HEK293 (cell line): ENCODE data around the gene LHFPL3.

Source experiments
- CTCF ChIA-PET: fragments of 350-600 bp; formaldehyde crosslinking; extraction: SDS; loops from one replicate; lab custom pipeline; 2021; ENCODE audit warnings: antibody characterized with exemption; lab: Yijun Ruan, JAX
- POLR2A ChIA-PET: fragments of 300-600 bp; formaldehyde crosslinking; extraction: SDS; loops from one replicate; lab custom pipeline; 2020; ENCODE audit warnings: antibody characterized with exemption, inconsistent platforms; lab: Yijun Ruan, JAX
- H3K27ac ChIP-seq: fragments of 200-500 bp; sonication (Bioruptor generic); 2 replicates; pipeline ENCODE4 v1.5.1; 2014; ENCODE audit warnings: low read depth, low read length, control low read depth, inconsistent platforms; ENCODE audit errors: extremely low read depth
- H3K36me3 ChIP-seq, 2 experiments: fragments of 200-500 bp in 1 of 2; sonication (Bioruptor generic) in 1 of 2; 1 replicate in 1 of 2; 2 replicates in 1 of 2; pipeline ENCODE4 v1.5.1; 2014 to 2017; ENCODE audit warnings: inconsistent platforms in 2 of 2, low read length in 2 of 2; ENCODE audit not compliant: control insufficient read depth in 2 of 2, insufficient read depth in 1 of 2
- H3K4me1 ChIP-seq: fragments of 200-500 bp; sonication (Bioruptor generic); 2 replicates; pipeline ENCODE4 v1.5.1; 2014; ENCODE audit warnings: mild to moderate bottlenecking, low read length, inconsistent platforms; ENCODE audit not compliant: control insufficient read depth, insufficient read depth
- H3K4me3 ChIP-seq: 2 replicates; pipeline ENCODE4 v1.5.1; 2011; ENCODE audit warnings: low read depth, mild to moderate bottlenecking, control low read depth, low read length, moderate library complexity
- H3K9me3 ChIP-seq: fragments of 200-500 bp; sonication (Bioruptor generic); 2 replicates; pipeline ENCODE4 v1.5.1; 2014; ENCODE audit warnings: low read depth, low read length, inconsistent platforms; ENCODE audit not compliant: control insufficient read depth, insufficient read depth
- FEZF1 ChIP-seq: fragments of 450-650 bp; formaldehyde crosslinking; IDR thresholded peaks from 2 replicates; pipeline ENCODE4 v1.5.1; 2016; ENCODE audit warnings: missing biosample characterization, missing genetic modification characterization
- GLI4 ChIP-seq: fragments of 450-650 bp; formaldehyde crosslinking; IDR thresholded peaks from 2 replicates; pipeline ENCODE4 v1.5.1; 2016; ENCODE audit warnings: missing biosample characterization, missing genetic modification characterization
- PRDM1 ChIP-seq: fragments of 450-650 bp; formaldehyde crosslinking; IDR thresholded peaks from 2 replicates; pipeline ENCODE4; 2016; ENCODE audit warnings: missing biosample characterization, missing genetic modification characterization
- ZBTB48 ChIP-seq: fragments of 450-650 bp; formaldehyde crosslinking; IDR thresholded peaks from 2 replicates; pipeline ENCODE4 v1.5.1; 2016; ENCODE audit warnings: missing biosample characterization, missing genetic modification characterization
- ZBTB7A ChIP-seq: fragments of 450-650 bp; formaldehyde crosslinking; IDR thresholded peaks from 2 replicates; pipeline ENCODE4 v1.5.1; 2016; ENCODE audit warnings: low read depth, missing biosample characterization, missing genetic modification characterization
- ZFHX2 ChIP-seq: fragments of 450-650 bp; formaldehyde crosslinking; conservative IDR thresholded peaks from 2 replicates; pipeline ENCODE4 v1.5.1; 2016; ENCODE audit warnings: missing biosample characterization, missing genetic modification characterization
- ZNF169 ChIP-seq: fragments of 450-650 bp; formaldehyde crosslinking; IDR thresholded peaks from 2 replicates; pipeline ENCODE4 v1.5.1; 2016; ENCODE audit warnings: missing biosample characterization, missing genetic modification characterization
- ZNF501 ChIP-seq: fragments of 450-650 bp; formaldehyde crosslinking; IDR thresholded peaks from 2 replicates; pipeline ENCODE4 v1.5.1; 2016; ENCODE audit warnings: missing biosample characterization, missing genetic modification characterization
- ZNF548 ChIP-seq: fragments of 450-650 bp; formaldehyde crosslinking; IDR thresholded peaks from 2 replicates; pipeline ENCODE4 v1.5.1; 2016; ENCODE audit warnings: missing biosample characterization, missing genetic modification characterization
- ZNF558 ChIP-seq: fragments of 450-650 bp; formaldehyde crosslinking; IDR thresholded peaks from 2 replicates; pipeline ENCODE4 v1.5.1; 2016; ENCODE audit warnings: missing biosample characterization, missing genetic modification characterization
- ZNF585B ChIP-seq: fragments of 450-650 bp; formaldehyde crosslinking; IDR thresholded peaks from 2 replicates; pipeline ENCODE4 v1.5.1; 2016; ENCODE audit warnings: missing biosample characterization, missing genetic modification characterization
- ZNF624 ChIP-seq: fragments of 450-650 bp; formaldehyde crosslinking; IDR thresholded peaks from 2 replicates; pipeline ENCODE4 v1.5.1; 2017; ENCODE audit warnings: missing biosample characterization, missing genetic modification characterization
- ZNF747 ChIP-seq: fragments of 450-650 bp; formaldehyde crosslinking; IDR thresholded peaks from 2 replicates; pipeline ENCODE4 v1.5.1; 2016; ENCODE audit warnings: missing biosample characterization, missing genetic modification characterization
- TF ChIP-seq, protein P1 (sequence below): fragments of 450-650 bp; formaldehyde crosslinking; conservative IDR thresholded peaks from 2 replicates; pipeline ENCODE4 v1.5.1; 2016; ENCODE audit warnings: low read depth, missing biosample characterization, missing genetic modification characterization
- TF ChIP-seq, protein P2 (sequence below): fragments of 450-650 bp; formaldehyde crosslinking; IDR thresholded peaks from 2 replicates; pipeline ENCODE4 v1.5.1; 2016; ENCODE audit warnings: missing biosample characterization, missing genetic modification characterization
- TF ChIP-seq, protein P3 (sequence below): fragments of 450-650 bp; formaldehyde crosslinking; IDR thresholded peaks from 2 replicates; pipeline ENCODE4 v1.5.1; 2016; ENCODE audit warnings: missing biosample characterization, missing genetic modification characterization
- TF ChIP-seq, protein P4 (sequence below): IDR thresholded peaks from 2 replicates; pipeline ENCODE4 v1.6.1; 2011; ENCODE audit warnings: mild to moderate bottlenecking, low read depth, low read length, borderline replicate concordance

Gene LHFPL3

DNA sequence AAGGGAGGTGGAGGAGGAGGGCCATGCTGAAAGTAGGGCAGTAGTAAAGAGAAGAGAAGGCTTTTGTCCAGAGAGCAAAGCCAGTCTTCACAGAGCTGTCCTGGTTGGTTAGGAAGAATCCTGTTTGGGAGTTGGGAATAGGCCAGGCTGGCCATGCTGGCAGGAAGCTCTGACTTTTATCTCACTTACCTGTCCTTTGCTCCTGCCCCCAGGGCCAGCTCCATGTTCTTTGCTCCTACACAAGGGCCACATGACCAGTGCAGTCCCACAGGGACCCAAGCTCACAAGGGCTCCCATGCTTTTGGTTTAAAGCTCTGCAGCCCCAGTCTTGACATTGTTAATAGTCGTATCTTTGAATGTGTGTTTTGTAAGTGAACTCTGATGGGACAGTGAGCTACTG is 524.0 kb downstream of the LHFPL3 start:
- Histone ChIP-seq H3K27ac (no peak overlapping the region), H3K4me1 (no peaks in the 10 kb centered on the region), H3K36me3 (no peaks in the 10 kb centered on the region), H3K4me3 (no peak overlapping the region), H3K9me3 (no peaks in the 10 kb centered on the region)
- TF ChIP-seq ZNF585B, result no peak
- TF ChIP-seq, protein P1, sequence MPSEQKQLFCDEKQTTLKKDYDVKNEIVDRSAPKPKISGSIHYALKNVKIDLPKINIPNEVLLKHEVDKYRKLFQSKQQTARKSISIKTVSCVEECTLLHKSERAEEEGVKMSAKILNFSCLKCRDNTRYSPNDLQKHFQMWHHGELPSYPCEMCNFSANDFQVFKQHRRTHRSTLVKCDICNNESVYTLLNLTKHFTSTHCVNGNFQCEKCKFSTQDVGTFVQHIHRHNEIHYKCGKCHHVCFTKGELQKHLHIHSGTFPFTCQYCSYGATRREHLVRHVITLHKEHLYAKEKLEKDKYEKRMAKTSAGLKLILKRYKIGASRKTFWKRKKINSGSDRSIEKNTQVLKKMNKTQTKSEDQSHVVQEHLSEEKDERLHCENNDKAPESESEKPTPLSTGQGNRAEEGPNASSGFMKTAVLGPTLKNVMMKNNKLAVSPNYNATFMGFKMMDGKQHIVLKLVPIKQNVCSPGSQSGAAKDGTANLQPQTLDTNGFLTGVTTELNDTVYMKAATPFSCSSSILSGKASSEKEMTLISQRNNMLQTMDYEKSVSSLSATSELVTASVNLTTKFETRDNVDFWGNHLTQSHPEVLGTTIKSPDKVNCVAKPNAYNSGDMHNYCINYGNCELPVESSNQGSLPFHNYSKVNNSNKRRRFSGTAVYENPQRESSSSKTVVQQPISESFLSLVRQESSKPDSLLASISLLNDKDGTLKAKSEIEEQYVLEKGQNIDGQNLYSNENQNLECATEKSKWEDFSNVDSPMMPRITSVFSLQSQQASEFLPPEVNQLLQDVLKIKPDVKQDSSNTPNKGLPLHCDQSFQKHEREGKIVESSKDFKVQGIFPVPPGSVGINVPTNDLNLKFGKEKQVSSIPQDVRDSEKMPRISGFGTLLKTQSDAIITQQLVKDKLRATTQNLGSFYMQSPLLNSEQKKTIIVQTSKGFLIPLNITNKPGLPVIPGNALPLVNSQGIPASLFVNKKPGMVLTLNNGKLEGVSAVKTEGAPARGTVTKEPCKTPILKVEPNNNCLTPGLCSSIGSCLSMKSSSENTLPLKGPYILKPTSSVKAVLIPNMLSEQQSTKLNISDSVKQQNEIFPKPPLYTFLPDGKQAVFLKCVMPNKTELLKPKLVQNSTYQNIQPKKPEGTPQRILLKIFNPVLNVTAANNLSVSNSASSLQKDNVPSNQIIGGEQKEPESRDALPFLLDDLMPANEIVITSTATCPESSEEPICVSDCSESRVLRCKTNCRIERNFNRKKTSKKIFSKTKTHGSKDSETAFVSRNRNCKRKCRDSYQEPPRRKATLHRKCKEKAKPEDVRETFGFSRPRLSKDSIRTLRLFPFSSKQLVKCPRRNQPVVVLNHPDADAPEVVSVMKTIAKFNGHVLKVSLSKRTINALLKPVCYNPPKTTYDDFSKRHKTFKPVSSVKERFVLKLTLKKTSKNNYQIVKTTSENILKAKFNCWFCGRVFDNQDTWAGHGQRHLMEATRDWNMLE (tag by site-specific recombination), result no peak
- TF ChIP-seq, protein P2, sequence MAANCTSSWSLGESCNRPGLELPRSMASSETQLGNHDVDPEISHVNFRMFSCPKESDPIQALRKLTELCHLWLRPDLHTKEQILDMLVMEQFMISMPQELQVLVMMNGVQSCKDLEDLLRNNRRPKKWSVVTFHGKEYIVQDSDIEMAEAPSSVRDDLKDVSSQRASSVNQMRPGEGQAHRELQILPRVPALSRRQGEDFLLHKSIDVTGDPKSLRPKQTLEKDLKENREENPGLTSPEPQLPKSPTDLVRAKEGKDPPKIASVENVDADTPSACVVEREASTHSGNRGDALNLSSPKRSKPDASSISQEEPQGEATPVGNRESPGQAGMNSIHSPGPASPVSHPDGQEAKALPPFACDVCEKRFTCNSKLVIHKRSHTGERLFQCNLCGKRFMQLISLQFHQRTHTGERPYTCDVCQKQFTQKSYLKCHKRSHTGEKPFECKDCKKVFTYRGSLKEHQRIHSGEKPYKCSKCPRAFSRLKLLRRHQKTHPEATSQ (tag by site-specific recombination), result no peak
- no peak for TF ChIP-seq ZNF548 (tag by site-specific recombination)
- no peak for TF ChIP-seq ZBTB7A (tag by site-specific recombination)
- TF ChIP-seq ZNF624 (tag by site-specific recombination), result no peak
- TF ChIP-seq ZNF747 (tag by site-specific recombination), result no peak
- no peak for TF ChIP-seq ZNF558
- TF ChIP-seq PRDM1 (tag by site-specific recombination), result no peak
- TF ChIP-seq ZNF169, result no peak
- no peak for TF ChIP-seq FEZF1 (tag by site-specific recombination)
- TF ChIP-seq, protein P3, sequence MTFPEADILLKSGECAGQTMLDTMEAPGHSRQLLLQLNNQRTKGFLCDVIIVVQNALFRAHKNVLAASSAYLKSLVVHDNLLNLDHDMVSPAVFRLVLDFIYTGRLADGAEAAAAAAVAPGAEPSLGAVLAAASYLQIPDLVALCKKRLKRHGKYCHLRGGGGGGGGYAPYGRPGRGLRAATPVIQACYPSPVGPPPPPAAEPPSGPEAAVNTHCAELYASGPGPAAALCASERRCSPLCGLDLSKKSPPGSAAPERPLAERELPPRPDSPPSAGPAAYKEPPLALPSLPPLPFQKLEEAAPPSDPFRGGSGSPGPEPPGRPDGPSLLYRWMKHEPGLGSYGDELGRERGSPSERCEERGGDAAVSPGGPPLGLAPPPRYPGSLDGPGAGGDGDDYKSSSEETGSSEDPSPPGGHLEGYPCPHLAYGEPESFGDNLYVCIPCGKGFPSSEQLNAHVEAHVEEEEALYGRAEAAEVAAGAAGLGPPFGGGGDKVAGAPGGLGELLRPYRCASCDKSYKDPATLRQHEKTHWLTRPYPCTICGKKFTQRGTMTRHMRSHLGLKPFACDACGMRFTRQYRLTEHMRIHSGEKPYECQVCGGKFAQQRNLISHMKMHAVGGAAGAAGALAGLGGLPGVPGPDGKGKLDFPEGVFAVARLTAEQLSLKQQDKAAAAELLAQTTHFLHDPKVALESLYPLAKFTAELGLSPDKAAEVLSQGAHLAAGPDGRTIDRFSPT, result no peak
- TF ChIP-seq GLI4 (tag by site-specific recombination), result no peak
- TF ChIP-seq ZBTB48 (tag by site-specific recombination), result no peak
- TF ChIP-seq, protein P4, sequence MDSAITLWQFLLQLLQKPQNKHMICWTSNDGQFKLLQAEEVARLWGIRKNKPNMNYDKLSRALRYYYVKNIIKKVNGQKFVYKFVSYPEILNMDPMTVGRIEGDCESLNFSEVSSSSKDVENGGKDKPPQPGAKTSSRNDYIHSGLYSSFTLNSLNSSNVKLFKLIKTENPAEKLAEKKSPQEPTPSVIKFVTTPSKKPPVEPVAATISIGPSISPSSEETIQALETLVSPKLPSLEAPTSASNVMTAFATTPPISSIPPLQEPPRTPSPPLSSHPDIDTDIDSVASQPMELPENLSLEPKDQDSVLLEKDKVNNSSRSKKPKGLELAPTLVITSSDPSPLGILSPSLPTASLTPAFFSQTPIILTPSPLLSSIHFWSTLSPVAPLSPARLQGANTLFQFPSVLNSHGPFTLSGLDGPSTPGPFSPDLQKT, result no peak
- TF ChIP-seq ZNF501 (tag by site-specific recombination), result no peak
- TF ChIP-seq ZFHX2 (tag by site-specific recombination), result no peak
- POLR2A ChIA-PET, result no interaction called here
- CTCF ChIA-PET, result interaction anchor here (1.4 kb wide), 2 partner anchors 8 to 11 kb away, joined by 4 to 7 read pairs; no protein-coding TSS in a partner anchor

DNA sequence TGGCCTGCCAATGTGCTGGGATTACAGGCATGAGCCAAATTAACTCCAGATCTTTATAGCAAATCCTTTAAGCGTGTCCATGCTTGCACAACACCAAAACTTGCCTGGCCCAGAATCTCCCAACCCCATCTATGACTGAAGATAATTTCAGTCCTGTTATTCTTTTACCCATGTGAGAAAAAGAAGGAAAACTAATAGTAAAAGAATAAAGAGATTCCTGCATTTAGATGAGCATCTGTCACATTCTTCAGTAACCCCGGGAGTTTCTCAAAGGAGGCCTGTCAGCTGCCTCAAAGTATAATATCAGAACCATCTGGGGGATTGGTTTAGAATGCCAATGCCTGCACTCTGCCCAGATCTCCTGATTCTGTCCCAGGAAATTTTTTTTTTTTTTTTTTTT is 527.5 kb downstream of the LHFPL3 start:
- TF ChIP-seq ZNF747 (tag by site-specific recombination), result no peak
- H3K4me3 ChIP-seq, result no peak overlapping the region
- ChIA-PET CTCF (interaction anchor here (2.7 to 3.7 kb wide), 3 partner anchors 28 to 213 kb away, joined by 8 to 17 read pairs (median 12); no protein-coding TSS in a partner anchor), POLR2A (no interaction called here)
- H3K4me1 ChIP-seq, result no peaks in the 10 kb centered on the region
- H3K36me3 ChIP-seq, result no peaks in the 10 kb centered on the region
- H3K9me3 ChIP-seq, result no peaks in the 10 kb centered on the region
- H3K27ac ChIP-seq, result no peak overlapping the region
